HFF-Myc (cell line): ENCODE results near the gene LCE5A.

Source experiments
- DNase-seq: peaks from one replicate; pipeline ENCODE4 v3.0.0-alpha.2; 2011; ENCODE audit warnings: low read depth; ENCODE audit errors: extremely low read depth
- H3K4me3 ChIP-seq: replicated peaks from 2 replicates; pipeline ENCODE4 v1.5.1; 2011; ENCODE audit warnings: low read depth, mild to moderate bottlenecking, control low read depth, low read length
- CTCF ChIP-seq: IDR thresholded peaks from 2 replicates; pipeline ENCODE4 v1.5.1; 2012; ENCODE audit warnings: mild to moderate bottlenecking, low read depth, low read length, control low read depth; ENCODE audit errors: missing control alignments

LCE5A gene, protein sequence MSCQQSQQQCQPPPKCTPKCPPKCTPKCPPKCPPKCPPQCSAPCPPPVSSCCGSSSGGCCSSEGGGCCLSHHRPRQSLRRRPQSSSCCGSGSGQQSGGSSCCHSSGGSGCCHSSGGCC

DNA sequence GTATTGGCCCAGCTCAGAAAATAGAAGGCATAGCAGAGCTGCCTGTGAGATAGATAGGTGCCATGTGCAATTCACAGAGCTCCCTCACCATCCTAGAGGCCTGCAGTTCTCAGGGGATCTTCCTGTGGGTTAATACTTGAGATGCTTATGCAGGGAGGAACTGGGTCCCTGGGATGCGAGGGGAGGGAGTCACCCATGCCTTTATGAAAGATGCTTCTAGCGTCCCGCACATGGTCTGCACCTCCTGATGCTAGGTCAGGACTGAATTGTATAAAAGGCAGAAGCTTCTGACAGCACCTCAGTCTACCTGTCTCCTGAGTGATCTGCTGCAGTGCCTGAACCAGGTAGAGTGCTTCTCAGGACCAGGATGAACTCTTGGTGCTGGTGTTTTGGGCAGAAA is at the start of gene LCE5A:
Gene LCE5A, plus strand, starts transcription at position 301 of the 400 bp plus-strand sequence. CDS start 732 bp downstream, outside the sequence.
- TF ChIP-seq CTCF = no peak
- H3K4me3 ChIP-seq = no peak within 1 kb of the TSS
- no peak for DNase-seq

DNA sequence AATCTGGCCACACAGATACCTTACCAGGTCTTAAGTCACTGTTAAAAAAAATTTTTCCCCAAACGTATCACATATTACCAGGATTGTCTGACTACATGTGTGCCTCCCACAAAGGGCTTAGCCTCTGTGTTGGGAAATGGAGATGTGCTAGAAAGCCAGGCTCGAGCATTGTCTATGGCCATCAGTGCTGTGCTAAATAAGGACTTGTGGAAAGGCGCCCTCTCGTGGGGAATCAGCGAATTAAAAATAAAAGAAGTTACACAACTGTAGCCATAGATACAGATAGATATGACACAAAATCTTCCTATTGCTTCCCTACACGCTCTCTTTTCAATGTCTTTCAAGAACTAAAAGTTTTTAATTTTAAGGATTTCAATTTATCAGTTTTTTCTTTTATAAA is 49.1 kb upstream of the LCE5A start:
- H3K4me3 ChIP-seq = no peak overlapping the region
- peak; percentile 31 for TF ChIP-seq CTCF
- DNase-seq = peak; percentile 2

DNA sequence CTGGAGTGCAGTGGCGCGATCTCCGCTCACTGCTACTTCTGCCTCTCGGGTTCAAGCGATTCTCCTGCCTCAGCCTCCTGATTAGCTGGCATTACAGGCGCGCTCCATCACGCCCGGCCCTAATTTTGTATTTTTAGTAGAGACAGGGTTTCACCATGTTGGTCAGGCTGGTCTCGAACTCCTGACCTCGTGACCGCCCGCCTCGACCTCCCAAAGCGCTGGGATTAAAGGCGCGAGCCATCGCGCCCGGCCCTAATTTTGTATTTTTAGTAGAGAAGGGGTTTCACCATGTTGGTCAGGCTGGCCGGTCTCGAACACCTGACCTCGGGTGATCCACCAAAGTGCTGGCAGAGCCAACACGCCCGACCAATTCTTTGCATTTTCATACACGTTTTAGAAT is 48.0 kb upstream of the LCE5A start:
- TF ChIP-seq CTCF = no peak
- no peak for DNase-seq
- no peak overlapping the region for H3K4me3 ChIP-seq

- DNase-seq = no peak
- TF ChIP-seq CTCF = no peak
- H3K4me3 ChIP-seq = no peak overlapping the region
Measured at GRCh38 chr1:152466217-152466616, 44.4 kb upstream of the LCE5A start.

GRCh38 chr1:152473887-152474537 is 36.6 kb upstream of the LCE5A start:
- no peak for TF ChIP-seq CTCF
- DNase-seq = no peak

GRCh38 chr1:152479792-152480595 is 30.6 kb upstream of the LCE5A start:
- peak; percentile 37 for TF ChIP-seq CTCF
- no peak overlapping the region for H3K4me3 ChIP-seq
- no peak for DNase-seq

More at GRCh38 chr1:152473887-152474537, 36.6 kb upstream of the LCE5A start:
- no peak overlapping the region for H3K4me3 ChIP-seq
